ENCODE results near the gene SGCA. TPM values are rescaled to one million over a fixed set of nuclear protein-coding genes. Genes with fewer than 3 reads are reported as not detected.

Gene SGCA
- total and polyA plus RNA-seq, 10 of the 15 experiments (the other 5 are each of a cell fraction or from before 2014, with no cell fraction given), result 0.13 to 2.2 (median 0.50) TPM; not detected in 2

DNA sequence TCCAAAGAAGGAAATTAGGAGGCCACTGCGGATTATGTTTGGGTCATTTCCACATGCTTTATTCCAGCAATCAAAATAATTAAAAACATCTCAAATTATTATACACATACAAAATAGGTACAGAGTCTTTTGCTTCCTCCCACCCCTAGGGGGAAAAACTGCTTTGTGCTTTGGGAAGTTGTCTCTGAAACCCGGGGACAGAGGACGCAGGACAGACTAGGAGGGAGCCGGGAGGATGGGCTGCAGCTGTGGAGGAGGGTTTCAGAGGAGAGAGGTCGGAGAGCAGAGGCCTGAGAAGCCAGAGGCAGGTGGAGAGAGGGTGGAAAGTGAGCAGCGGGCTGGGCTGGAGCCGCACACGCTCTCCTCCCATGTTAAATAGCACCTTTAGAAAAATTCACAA, 18.3 kb downstream of the SGCA start:
- TF ChIP-seq BMI1 (IDR thresholded peaks at IDR 0.05; ENCODE audit: borderline replicate concordance) (0 out of 2 replicates have a peak, but pooled peaks have one; percentile 5), NR2F1 (conservative IDR thresholded peaks at IDR 0.05) (no peak), ZNF274 (IDR thresholded peaks at IDR 0.05; ENCODE audit: insufficient read depth, insufficient read length) (no peak), BHLHE40 (IDR thresholded peaks at IDR 0.05; ENCODE audit: borderline replicate concordance in 1 of 2, low read depth in 2 of 2, low read length in 1 of 2) (no peak), NBN (IDR thresholded peaks at IDR 0.05) (no peak), CHD2 (IDR thresholded peaks at IDR 0.05; ENCODE audit: borderline replicate concordance, low read depth, low read length) (0 out of 2 replicates have a peak, but pooled peaks have one; percentile 16), MYB (IDR thresholded peaks at IDR 0.05; ENCODE audit: borderline replicate concordance, low read depth, low read length) (no peak), CBFB (IDR thresholded peaks at IDR 0.05; ENCODE audit: low read depth) (no peak)
- TF ChIP-seq, protein P1, sequence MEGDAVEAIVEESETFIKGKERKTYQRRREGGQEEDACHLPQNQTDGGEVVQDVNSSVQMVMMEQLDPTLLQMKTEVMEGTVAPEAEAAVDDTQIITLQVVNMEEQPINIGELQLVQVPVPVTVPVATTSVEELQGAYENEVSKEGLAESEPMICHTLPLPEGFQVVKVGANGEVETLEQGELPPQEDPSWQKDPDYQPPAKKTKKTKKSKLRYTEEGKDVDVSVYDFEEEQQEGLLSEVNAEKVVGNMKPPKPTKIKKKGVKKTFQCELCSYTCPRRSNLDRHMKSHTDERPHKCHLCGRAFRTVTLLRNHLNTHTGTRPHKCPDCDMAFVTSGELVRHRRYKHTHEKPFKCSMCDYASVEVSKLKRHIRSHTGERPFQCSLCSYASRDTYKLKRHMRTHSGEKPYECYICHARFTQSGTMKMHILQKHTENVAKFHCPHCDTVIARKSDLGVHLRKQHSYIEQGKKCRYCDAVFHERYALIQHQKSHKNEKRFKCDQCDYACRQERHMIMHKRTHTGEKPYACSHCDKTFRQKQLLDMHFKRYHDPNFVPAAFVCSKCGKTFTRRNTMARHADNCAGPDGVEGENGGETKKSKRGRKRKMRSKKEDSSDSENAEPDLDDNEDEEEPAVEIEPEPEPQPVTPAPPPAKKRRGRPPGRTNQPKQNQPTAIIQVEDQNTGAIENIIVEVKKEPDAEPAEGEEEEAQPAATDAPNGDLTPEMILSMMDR (IDR thresholded peaks at IDR 0.05 in 2 of 3, conservative IDR thresholded peaks at IDR 0.05 in 1 of 3; ENCODE audit: control insufficient read depth in 2 of 3, extremely low read depth in 1 of 3, insufficient read depth in 1 of 3, low read depth in 3 of 3, low read length in 3 of 3), result 0 out of 6 replicates have a peak, but pooled peaks of 1 of the 3 experiments have one; percentile 11
- TF ChIP-seq, protein P2, sequence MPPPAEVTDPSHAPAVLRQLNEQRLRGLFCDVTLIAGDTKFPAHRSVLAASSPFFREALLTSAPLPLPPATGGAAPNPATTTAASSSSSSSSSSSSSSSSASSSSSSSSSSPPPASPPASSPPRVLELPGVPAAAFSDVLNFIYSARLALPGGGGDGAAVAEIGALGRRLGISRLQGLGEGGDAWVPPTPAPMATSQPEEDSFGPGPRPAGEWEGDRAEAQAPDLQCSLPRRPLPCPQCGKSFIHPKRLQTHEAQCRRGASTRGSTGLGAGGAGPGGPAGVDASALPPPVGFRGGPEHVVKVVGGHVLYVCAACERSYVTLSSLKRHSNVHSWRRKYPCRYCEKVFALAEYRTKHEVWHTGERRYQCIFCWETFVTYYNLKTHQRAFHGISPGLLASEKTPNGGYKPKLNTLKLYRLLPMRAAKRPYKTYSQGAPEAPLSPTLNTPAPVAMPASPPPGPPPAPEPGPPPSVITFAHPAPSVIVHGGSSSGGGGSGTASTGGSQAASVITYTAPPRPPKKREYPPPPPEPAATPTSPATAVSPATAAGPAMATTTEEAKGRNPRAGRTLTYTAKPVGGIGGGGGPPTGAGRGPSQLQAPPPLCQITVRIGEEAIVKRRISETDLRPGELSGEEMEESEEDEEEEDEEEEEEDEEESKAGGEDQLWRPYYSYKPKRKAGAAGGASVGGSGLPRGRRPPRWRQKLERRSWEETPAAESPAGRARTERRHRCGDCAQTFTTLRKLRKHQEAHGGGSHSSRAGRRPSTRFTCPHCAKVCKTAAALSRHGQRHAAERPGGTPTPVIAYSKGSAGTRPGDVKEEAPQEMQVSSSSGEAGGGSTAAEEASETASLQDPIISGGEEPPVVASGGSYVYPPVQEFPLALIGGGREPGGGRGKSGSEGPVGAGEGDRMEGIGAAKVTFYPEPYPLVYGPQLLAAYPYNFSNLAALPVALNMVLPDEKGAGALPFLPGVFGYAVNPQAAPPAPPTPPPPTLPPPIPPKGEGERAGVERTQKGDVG (CRISPR knock-in tag; IDR thresholded peaks at IDR 0.05), result no peak
- TF ChIP-seq, protein P3, sequence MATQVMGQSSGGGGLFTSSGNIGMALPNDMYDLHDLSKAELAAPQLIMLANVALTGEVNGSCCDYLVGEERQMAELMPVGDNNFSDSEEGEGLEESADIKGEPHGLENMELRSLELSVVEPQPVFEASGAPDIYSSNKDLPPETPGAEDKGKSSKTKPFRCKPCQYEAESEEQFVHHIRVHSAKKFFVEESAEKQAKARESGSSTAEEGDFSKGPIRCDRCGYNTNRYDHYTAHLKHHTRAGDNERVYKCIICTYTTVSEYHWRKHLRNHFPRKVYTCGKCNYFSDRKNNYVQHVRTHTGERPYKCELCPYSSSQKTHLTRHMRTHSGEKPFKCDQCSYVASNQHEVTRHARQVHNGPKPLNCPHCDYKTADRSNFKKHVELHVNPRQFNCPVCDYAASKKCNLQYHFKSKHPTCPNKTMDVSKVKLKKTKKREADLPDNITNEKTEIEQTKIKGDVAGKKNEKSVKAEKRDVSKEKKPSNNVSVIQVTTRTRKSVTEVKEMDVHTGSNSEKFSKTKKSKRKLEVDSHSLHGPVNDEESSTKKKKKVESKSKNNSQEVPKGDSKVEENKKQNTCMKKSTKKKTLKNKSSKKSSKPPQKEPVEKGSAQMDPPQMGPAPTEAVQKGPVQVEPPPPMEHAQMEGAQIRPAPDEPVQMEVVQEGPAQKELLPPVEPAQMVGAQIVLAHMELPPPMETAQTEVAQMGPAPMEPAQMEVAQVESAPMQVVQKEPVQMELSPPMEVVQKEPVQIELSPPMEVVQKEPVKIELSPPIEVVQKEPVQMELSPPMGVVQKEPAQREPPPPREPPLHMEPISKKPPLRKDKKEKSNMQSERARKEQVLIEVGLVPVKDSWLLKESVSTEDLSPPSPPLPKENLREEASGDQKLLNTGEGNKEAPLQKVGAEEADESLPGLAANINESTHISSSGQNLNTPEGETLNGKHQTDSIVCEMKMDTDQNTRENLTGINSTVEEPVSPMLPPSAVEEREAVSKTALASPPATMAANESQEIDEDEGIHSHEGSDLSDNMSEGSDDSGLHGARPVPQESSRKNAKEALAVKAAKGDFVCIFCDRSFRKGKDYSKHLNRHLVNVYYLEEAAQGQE (IDR thresholded peaks at IDR 0.05; ENCODE audit: low read depth, low read length), result no peak
- no peaks in the 10 kb centered on the region for H4K20me1 ChIP-seq (ENCODE audit: control insufficient read depth, insufficient read depth)
- peaks cover 0 to 6% of the 10 kb centered on the region in 2 experiments; a peak in 2 of 4 replicates for H3K36me3 ChIP-seq (ENCODE audit: control insufficient read depth in 2 of 2, insufficient read depth in 2 of 2, low read length in 1 of 2)
- no peaks in the 10 kb centered on the region for H3K79me2 ChIP-seq (ENCODE audit: control insufficient read depth, insufficient read depth, low read length)
- ChIA-PET POLR2A (no interaction called here), SMC1A (ENCODE audit: uncharacterized antibody, unreplicated experiment) (no interaction called here), RAD21 (ENCODE audit: unreplicated experiment) (interaction anchor here (2.2 kb wide), 1 partner anchor 14 kb away, joined by 7 read pairs; no protein-coding TSS in a partner anchor), CTCF (no interaction called here)
- FAIRE-seq, result no peak
- peak overlapping the region; percentile 33; the same call in 1 of the 2 replicates for H3K4me3 ChIP-seq
- no peak overlapping the region for H2AFZ ChIP-seq (ENCODE audit: control insufficient read depth, low read depth, low read length)
- no peaks in the 10 kb centered on the region for H3K27me3 ChIP-seq (replicated peaks in 1 of 2; ENCODE audit: control insufficient read depth in 2 of 2, insufficient read depth in 2 of 2, low read length in 1 of 2)
- intact Hi-C loops (cut with micrococcal nuclease; ENCODE audit: unreplicated experiment), result no loop called here
- H3K4me2 ChIP-seq (ENCODE audit: control insufficient read depth, insufficient read depth), result peak overlapping the region; percentile 94
- peaks cover 23% of the 10 kb centered on the region for H3K4me1 ChIP-seq (ENCODE audit: control insufficient read depth, insufficient read depth, low read length)
- DNase-seq (ENCODE audit: low read depth, low spot score), result no peak
- WGBS (ENCODE audit: insufficient coverage, insufficient replicate concordance, low lambda C conversion rate, missing lambda C conversion rate), result 13% methylated on average over 5 of the region's 8 CpGs
- no peaks in the 10 kb centered on the region for H3K9me3 ChIP-seq (replicated peaks; ENCODE audit: control insufficient read depth, insufficient read depth, low read length)
- BruUV-seq (replicated peaks), result no TSS peak
- no peak overlapping the region for H3K27ac ChIP-seq (ENCODE audit: control insufficient read depth, insufficient read depth)
- H3K9ac ChIP-seq (ENCODE audit: control insufficient read depth, insufficient read depth, low read length), result no peak overlapping the region
- ATAC-seq, result peak; percentile 56
- in situ Hi-C loops (cut with MboI), result no loop called here

Data from GM12878 (cell line).